HepG2 (cell line): Measurements from ENCODE around the gene STK38L. TPM values are rescaled to one million over a fixed set of nuclear protein-coding genes. Genes with fewer than 3 reads are reported as not detected.

Source experiments
- ATAC-seq: fragments of 200-7000 bp; cut with Tn5 transposase; 3 replicates; pipeline ENCODE4 v1.9.1; 2020; ENCODE audit warnings: mild to moderate bottlenecking, moderate library complexity
- BruUV-seq: library from RNA; stranded (reverse); fragments of 400-500 nt; replicated peaks from 2 replicates; lab custom pipeline; 2021; lab: Mats Ljungman, UMichigan
- CTCF ChIA-PET: fragments of 300-600 bp; formaldehyde crosslinking; extraction: SDS; loops from one replicate; lab custom pipeline; 2021; ENCODE audit warnings: low total read pairs, inconsistent platforms, low intra/inter-chr PET ratio; lab: Yijun Ruan, JAX
- POLR2A ChIA-PET: fragments of 350-600 bp; sonication (Branson Sonifier 250); formaldehyde crosslinking; loops from one replicate; lab custom pipeline; 2020; ENCODE audit warnings: antibody characterized with exemption, inconsistent platforms; lab: Yijun Ruan, JAX
- DNase-seq: peaks from one replicate; pipeline ENCODE4 v3.0.0-alpha.2; 2015; ENCODE audit warnings: low spot score
- FAIRE-seq: peaks from 3 replicates; lab custom pipeline; 2011; peaks lifted over from hg19 to GRCh38; lab: Jason Lieb, UNC
- H2AFZ ChIP-seq: one replicate; pipeline ENCODE4 v1.6.1; 2011; ENCODE audit warnings: low read length, inconsistent platforms
- H3K27ac ChIP-seq: fragments of 300-600 bp; 3 replicates; pipeline ENCODE4 v1.8.0; 2011; ENCODE audit warnings: mixed run types, mild to moderate bottlenecking, mixed read lengths, low read length, inconsistent platforms; ENCODE audit not compliant: insufficient read depth; ENCODE audit errors: extremely low read length
- H3K27me3 ChIP-seq, 2 experiments: fragments of 200-600 bp in 1 of 2; 2 replicates in 1 of 2; 3 replicates in 1 of 2; pipeline versions ENCODE4 v1.6.0 to v1.8.0; 2011; ENCODE audit warnings: low read length in 2 of 2, mild to moderate bottlenecking in 2 of 2, moderate library complexity in 2 of 2, inconsistent platforms in 1 of 2; ENCODE audit not compliant: insufficient read depth in 2 of 2, control insufficient read depth in 1 of 2
- H3K36me3 ChIP-seq, 2 experiments: fragments of 200-600 bp in 1 of 2; replicated peaks in 1 of 2; 2 replicates in 1 of 2; 3 replicates in 1 of 2; pipeline versions ENCODE4 v1.5.1 to v1.8.0; 2011; ENCODE audit warnings: low read length in 2 of 2, inconsistent platforms in 1 of 2; ENCODE audit not compliant: insufficient read depth in 2 of 2, control insufficient read depth in 1 of 2
- H3K4me1 ChIP-seq: 2 replicates; pipeline ENCODE4 v1.5.1; 2012; ENCODE audit warnings: low read length, inconsistent platforms; ENCODE audit not compliant: insufficient read depth
- H3K4me2 ChIP-seq: 2 replicates; pipeline ENCODE4 v1.6.0; 2011; ENCODE audit warnings: low read depth, low read length, inconsistent platforms
- H3K4me3 ChIP-seq, 3 experiments: fragments of 200-600 bp in 1 of 3; sonication (generic), shearing (Covaris generic) in 1 of 3; replicated peaks in 1 of 3; 2 replicates each; pipeline ENCODE4 v1.5.1; 2011 to 2016; ENCODE audit warnings: low read length in 3 of 3, inconsistent platforms in 2 of 3, low read depth in 2 of 3, mild to moderate bottlenecking in 2 of 3, control low read depth in 1 of 3, mixed read lengths in 1 of 3; ENCODE audit not compliant: insufficient read depth in 1 of 3
- H3K79me2 ChIP-seq: one replicate; pipeline ENCODE4 v1.6.1; 2011; ENCODE audit warnings: low read length, inconsistent platforms; ENCODE audit not compliant: insufficient read depth
- H3K9ac ChIP-seq: 2 replicates; pipeline ENCODE4 v1.6.0; 2011; ENCODE audit warnings: mild to moderate bottlenecking, low read depth, low read length, inconsistent platforms; ENCODE audit not compliant: insufficient read depth
- H3K9me3 ChIP-seq: 2 replicates; pipeline ENCODE4 v1.5.1; 2012; ENCODE audit warnings: mild to moderate bottlenecking, low read length
- H4K20me1 ChIP-seq: 2 replicates; pipeline ENCODE4 v1.6.0; 2011; ENCODE audit warnings: inconsistent platforms, mild to moderate bottlenecking, low read length, moderate library complexity; ENCODE audit not compliant: insufficient read depth
- ARID5B ChIP-seq: IDR thresholded peaks from 2 replicates; pipeline ENCODE4 v1.4.0; 2020; ENCODE audit warnings: mild to moderate bottlenecking, missing genetic modification reagents
- HOXA5 ChIP-seq: sonication (generic); formaldehyde crosslinking; IDR thresholded peaks from 2 replicates; pipeline ENCODE4 v1.4.0; 2020; ENCODE audit warnings: missing genetic modification reagents
- HOXD1 ChIP-seq: sonication (generic); formaldehyde crosslinking; IDR thresholded peaks from 2 replicates; pipeline ENCODE4 v1.5.0; 2020; ENCODE audit warnings: missing genetic modification reagents
- MEIS2 ChIP-seq: sonication (generic); formaldehyde crosslinking; IDR thresholded peaks from 2 replicates; pipeline ENCODE4 v1.9.0; 2021; ENCODE audit warnings: mild to moderate bottlenecking, missing genetic modification reagents
- PAXIP1 ChIP-seq: sonication (generic); formaldehyde crosslinking; conservative IDR thresholded peaks from 2 replicates; pipeline ENCODE4 v1.4.0; 2020; ENCODE audit warnings: mild to moderate bottlenecking, missing genetic modification reagents, moderate library complexity
- SP140L ChIP-seq: sonication (generic); formaldehyde crosslinking; IDR thresholded peaks from 2 replicates; pipeline ENCODE4 v1.4.0; 2020; ENCODE audit warnings: missing genetic modification reagents, borderline replicate concordance
- TBL1XR1 ChIP-seq: fragments of 150-350 bp; IDR thresholded peaks from 2 replicates; pipeline ENCODE4 v1.6.1; 2014; ENCODE audit warnings: borderline replicate concordance, low read length; ENCODE audit not compliant: partially characterized antibody
- TBP ChIP-seq: sonication (generic); formaldehyde crosslinking; IDR thresholded peaks from 2 replicates; pipeline ENCODE4 v1.5.0; 2020; ENCODE audit warnings: missing genetic modification reagents
- TEAD3 ChIP-seq: optimal IDR thresholded peaks from 2 replicates; pipeline ENCODE3; 2016; ENCODE audit warnings: borderline replicate concordance
- TRIM22 ChIP-seq: fragments of 450-650 bp; IDR thresholded peaks from 2 replicates; pipeline ENCODE4 v1.6.1; 2017
- TSC22D2 ChIP-seq: sonication (generic); formaldehyde crosslinking; IDR thresholded peaks from 2 replicates; pipeline ENCODE4 v1.5.1; 2020; ENCODE audit warnings: missing genetic modification reagents, mild to moderate bottlenecking, borderline replicate concordance
- XBP1 ChIP-seq: sonication (generic); formaldehyde crosslinking; IDR thresholded peaks from 2 replicates; pipeline ENCODE4 v1.5.0; 2020; ENCODE audit warnings: missing genetic modification reagents
- ZNF580 ChIP-seq: IDR thresholded peaks from 2 replicates; pipeline ENCODE4 v1.6.1; 2016; ENCODE audit warnings: low read depth, borderline replicate concordance
- WGBS: methylation state at CpG from one replicate; pipeline ENCODE4 v1.1.6; 2017; ENCODE audit warnings: low lambda C conversion rate; 5-methylcytosine and 5-hydroxymethylcytosine counted together
- in situ Hi-C: cut with HindIII; loops from 2 replicates; pipeline ENCODE4 v1.10.0; 2017; ENCODE audit warnings: low pct_unique_long_range_greater_than_20kb; ENCODE audit not compliant: extremely low pct_ligation_motif_present
- intact Hi-C: fragments of 100-400 bp; cut with micrococcal nuclease; formaldehyde crosslinking; loops from one replicate; pipeline ENCODE4 v1.10.0; 2022; ENCODE audit not compliant: unreplicated experiment
- polyA plus RNA-seq, 8 experiments: library from polyadenylated mRNA; depleted of rRNA in 3 of 8; stranded (reverse) in 7 of 8; unstranded in 1 of 8; fragments of >200 nt; fragmentation: Illumina TruSeq in 4 of 8; extraction: Trizol in 4 of 8; gene quantifications; 2 replicates each; pipeline versions ENCODE4 v1.2.1 to v1.2.3, GENCODE V29; 2011 to 2016; ENCODE audit warnings: low read depth in 4 of 8, missing spikeins in 1 of 8, mixed read lengths in 1 of 8; ENCODE audit not compliant: insufficient read depth in 1 of 8
- total RNA-seq, 5 experiments: library from RNA; depleted of rRNA; stranded (reverse); fragments of >200 nt; fragmentation: Illumina TruSeq; extraction: Trizol; gene quantifications; 2 replicates each; pipeline ENCODE4 v1.2.3, GENCODE V29; 2016; ENCODE audit warnings: low read depth in 1 of 5

Gene STK38L
- total and polyA plus RNA-seq, 2 of the 13 experiments (the other 11 are each of a cell fraction or from before 2014, with no cell fraction given) = 6.1 to 26.4 TPM

GRCh38 chr12:27272373-27273028 is 28.4 kb downstream of the STK38L start:
- DNase-seq (peak; percentile 43), FAIRE-seq (peak; percentile 46), ATAC-seq (peak; percentile 96)
- no peaks in the 10 kb centered on the region for H3K79me2 ChIP-seq
- no peak overlapping the region for H3K4me3 ChIP-seq
- H3K27me3 ChIP-seq = no peaks in the 10 kb centered on the region
- H4K20me1 ChIP-seq = no peaks in the 10 kb centered on the region
- H3K4me2 ChIP-seq = peak overlapping the region; percentile 46
- ChIA-PET CTCF (no interaction called here), POLR2A (no interaction called here)
- H3K4me1 ChIP-seq = peaks cover 24% of the 10 kb centered on the region
- H3K9ac ChIP-seq = no peak overlapping the region
- BruUV-seq = no TSS peak
- intact Hi-C loops (no loop called here), in situ Hi-C loops (no loop called here)
- peak overlapping the region; percentile 28 for H3K27ac ChIP-seq
- no peaks in the 10 kb centered on the region for H3K36me3 ChIP-seq
- 58% methylated on average over 2 of the region's 2 CpGs for WGBS
- H2AFZ ChIP-seq = no peak overlapping the region
- H3K9me3 ChIP-seq = no peaks in the 10 kb centered on the region
- TF ChIP-seq MEIS2 (peak; percentile 99), ZNF580 (no peak), TRIM22 (no peak), TEAD3 (peak; percentile 20), PAXIP1 (CRISPR knock-in tag) (peak; percentile 50; the same call in 1 of the 2 replicates), SP140L (no peak), TSC22D2 (CRISPR knock-in tag) (no peak), TBL1XR1 (no peak), HOXD1 (CRISPR knock-in tag) (peak; percentile 98), ARID5B (CRISPR knock-in tag) (0 out of 2 replicates have a peak, but pooled peaks have one; percentile 16), XBP1 (CRISPR knock-in tag) (no peak), TBP (CRISPR knock-in tag) (no peak), HOXA5 (CRISPR knock-in tag) (peak; percentile 98)
